ENCODE data around the gene SMARCB1. TPM values are rescaled to one million over a fixed set of nuclear protein-coding genes. Genes with fewer than 3 reads are reported as not detected.

SMARCB1 gene
- total RNA-seq, 4 donors from 2014 or later = 31.5 to 53.4 (median 43.8) TPM

DNA sequence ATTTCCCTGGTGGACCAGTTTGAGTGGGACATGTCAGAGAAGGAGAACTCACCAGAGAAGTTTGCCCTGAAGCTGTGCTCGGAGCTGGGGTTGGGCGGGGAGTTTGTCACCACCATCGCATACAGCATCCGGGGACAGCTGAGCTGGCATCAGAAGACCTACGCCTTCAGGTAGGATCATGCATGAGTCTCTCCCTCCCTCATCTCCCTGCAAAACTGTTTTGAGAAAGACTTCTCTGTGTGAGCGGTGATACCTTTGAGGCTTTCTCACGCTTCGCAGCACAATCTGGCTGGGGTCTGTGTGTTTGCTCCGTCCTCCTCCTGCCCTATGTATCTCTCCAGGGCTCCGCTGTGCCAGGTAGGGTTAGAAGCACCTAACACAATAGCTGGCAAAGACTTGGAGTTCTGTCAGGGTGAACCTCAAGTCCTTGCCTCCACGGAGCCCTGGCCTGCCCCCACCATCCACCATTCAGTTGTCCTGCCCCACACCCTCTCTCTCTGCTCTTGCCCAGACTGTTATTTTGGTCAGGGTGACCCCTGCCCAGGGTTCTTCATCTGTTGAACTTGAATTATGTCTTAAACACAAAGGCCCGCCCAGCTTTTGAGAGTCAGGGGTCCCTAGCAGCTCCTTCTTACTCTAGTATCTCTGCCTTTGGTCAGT is 38.6 kb downstream of the SMARCB1 start:
- Histone ChIP-seq H3K9me3 (peaks cover 0 to 4% (median 0%) of the 10 kb centered on the region in 4 donors), H3K27ac (no peak overlapping the region), H3K36me3 (peaks cover 0 to 97% (median 12%) of the 10 kb centered on the region in 3 donors), H3K4me1 (peaks cover 0 to 13% (median 0%) of the 10 kb centered on the region in 4 donors), H3K4me3 (no peak overlapping the region), H3K27me3 (no peaks in the 10 kb centered on the region)
- no peak for TF ChIP-seq POLR2A (IDR thresholded peaks at IDR 0.05)
- TF ChIP-seq, protein P1, sequence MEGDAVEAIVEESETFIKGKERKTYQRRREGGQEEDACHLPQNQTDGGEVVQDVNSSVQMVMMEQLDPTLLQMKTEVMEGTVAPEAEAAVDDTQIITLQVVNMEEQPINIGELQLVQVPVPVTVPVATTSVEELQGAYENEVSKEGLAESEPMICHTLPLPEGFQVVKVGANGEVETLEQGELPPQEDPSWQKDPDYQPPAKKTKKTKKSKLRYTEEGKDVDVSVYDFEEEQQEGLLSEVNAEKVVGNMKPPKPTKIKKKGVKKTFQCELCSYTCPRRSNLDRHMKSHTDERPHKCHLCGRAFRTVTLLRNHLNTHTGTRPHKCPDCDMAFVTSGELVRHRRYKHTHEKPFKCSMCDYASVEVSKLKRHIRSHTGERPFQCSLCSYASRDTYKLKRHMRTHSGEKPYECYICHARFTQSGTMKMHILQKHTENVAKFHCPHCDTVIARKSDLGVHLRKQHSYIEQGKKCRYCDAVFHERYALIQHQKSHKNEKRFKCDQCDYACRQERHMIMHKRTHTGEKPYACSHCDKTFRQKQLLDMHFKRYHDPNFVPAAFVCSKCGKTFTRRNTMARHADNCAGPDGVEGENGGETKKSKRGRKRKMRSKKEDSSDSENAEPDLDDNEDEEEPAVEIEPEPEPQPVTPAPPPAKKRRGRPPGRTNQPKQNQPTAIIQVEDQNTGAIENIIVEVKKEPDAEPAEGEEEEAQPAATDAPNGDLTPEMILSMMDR (IDR thresholded peaks at IDR 0.05) = no peak
- no peak for TF ChIP-seq EP300 (IDR thresholded peaks at IDR 0.05)
- 96 to 99% methylated on average over 12 of the region's 12 CpGs for WGBS, 2 donors
- DNase-seq (ENCODE audit: low spot score in 2 of 2) = no peak

DNA sequence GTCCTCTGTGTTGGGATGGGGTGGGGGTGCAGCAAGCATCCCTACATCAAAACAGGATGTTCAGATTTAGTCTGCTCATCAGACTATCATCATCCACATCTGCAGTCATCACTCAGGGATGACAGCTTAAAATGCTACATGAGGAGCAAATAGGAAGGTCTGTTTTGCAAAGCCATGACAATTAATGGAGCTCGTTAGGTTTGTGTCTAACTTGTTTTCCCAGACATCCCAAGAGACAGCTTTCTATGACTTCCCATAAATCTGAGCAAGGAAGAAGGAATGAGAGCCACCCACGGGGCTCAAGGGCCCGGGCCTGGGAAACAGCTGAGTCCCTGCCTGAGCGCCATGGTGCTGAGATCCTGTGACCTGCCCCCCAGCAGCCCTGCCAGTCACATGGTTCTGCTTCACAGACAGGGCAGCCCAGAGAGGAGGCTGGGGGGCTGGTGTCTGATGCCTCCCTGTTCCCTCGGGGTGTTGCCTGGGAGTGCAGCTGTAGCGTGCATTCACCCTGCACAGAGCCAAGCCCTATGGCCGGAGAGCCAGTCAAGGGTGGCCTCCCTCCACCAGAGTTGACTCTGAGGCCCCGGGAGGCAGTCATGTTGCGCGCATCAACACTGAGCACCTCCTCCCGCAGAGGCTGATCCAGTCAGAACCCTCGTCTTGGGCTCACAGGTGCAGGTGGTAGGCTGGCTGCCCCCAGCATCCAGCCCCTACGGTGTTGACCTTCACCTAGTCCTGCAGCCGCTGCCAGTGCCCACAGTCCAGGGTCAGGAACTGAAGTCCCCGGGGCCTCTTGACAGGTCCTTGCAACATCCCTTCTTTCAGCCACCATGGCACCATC is 40.0 kb downstream of the SMARCB1 start:
- no peak for TF ChIP-seq POLR2A (IDR thresholded peaks at IDR 0.05)
- TF ChIP-seq, protein P1 (IDR thresholded peaks at IDR 0.05) = no peak
- no peak for TF ChIP-seq EP300 (IDR thresholded peaks at IDR 0.05)
- H3K4me3 ChIP-seq = no peak overlapping the region
- DNase-seq (ENCODE audit: low spot score in 2 of 2) = no peak
- H3K4me1 ChIP-seq = peaks cover 0 to 14% (median 0%) of the 10 kb centered on the region in 4 donors
- H3K36me3 ChIP-seq = peaks cover 0 to 95% (median 14%) of the 10 kb centered on the region in 3 donors
- H3K27ac ChIP-seq = peak overlapping the region in 1 of 4 donors; percentile 3
- peaks cover 0 to 4% (median 0%) of the 10 kb centered on the region in 4 donors for H3K9me3 ChIP-seq
- WGBS, 2 donors = 75 to 76% methylated on average over 13 to 15 of the region's 15 CpGs
- no peaks in the 10 kb centered on the region for H3K27me3 ChIP-seq

DNA sequence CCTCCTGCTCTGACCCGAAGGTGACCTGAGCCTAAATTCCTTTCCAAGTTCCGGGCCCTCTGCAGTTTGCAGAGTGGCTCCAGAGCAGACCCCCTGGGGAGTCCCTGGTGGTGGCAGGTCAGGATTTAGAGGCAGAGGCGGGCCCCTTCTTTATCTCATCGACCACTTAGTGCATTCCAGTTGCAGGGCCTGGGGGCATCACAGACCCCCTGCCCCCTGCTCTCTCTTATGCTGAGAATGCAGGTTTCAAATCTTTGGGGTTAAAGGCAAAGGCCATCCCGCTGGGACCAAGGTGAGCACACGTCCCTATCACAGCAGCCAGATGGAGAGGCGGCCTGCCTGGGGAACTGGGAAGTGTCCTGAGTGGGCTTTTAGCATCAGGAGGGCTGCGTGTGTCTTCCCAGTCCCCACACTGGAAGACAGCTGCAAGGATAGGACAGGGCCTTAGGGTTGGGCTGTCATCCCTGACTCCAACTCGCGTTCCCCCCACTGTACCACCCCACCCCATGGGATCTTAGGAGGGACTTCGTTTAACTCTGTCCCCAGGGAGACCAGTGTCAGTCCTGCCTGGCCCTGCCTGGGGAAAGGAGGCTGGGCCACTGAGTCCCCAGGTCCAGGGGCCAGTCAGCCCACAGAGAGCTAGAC is 40.7 kb downstream of the SMARCB1 start:
- H3K9me3 ChIP-seq = peaks cover 0 to 4% (median 0%) of the 10 kb centered on the region in 4 donors
- H3K4me3 ChIP-seq = no peak overlapping the region
- TF ChIP-seq, protein P1 (IDR thresholded peaks at IDR 0.05) = no peak
- TF ChIP-seq EP300 (IDR thresholded peaks at IDR 0.05) (no peak), POLR2A (IDR thresholded peaks at IDR 0.05) (no peak)
- WGBS, 2 donors = 74 to 86% methylated on average over 11 of the region's 11 CpGs
- no peaks in the 10 kb centered on the region for H3K27me3 ChIP-seq
- no peak overlapping the region for H3K27ac ChIP-seq
- H3K4me1 ChIP-seq = peaks cover 0 to 21% (median 0%) of the 10 kb centered on the region in 4 donors
- no peak for DNase-seq (ENCODE audit: low spot score in 2 of 2)
- peaks cover 0 to 95% (median 18%) of the 10 kb centered on the region in 3 donors for H3K36me3 ChIP-seq

DNA sequence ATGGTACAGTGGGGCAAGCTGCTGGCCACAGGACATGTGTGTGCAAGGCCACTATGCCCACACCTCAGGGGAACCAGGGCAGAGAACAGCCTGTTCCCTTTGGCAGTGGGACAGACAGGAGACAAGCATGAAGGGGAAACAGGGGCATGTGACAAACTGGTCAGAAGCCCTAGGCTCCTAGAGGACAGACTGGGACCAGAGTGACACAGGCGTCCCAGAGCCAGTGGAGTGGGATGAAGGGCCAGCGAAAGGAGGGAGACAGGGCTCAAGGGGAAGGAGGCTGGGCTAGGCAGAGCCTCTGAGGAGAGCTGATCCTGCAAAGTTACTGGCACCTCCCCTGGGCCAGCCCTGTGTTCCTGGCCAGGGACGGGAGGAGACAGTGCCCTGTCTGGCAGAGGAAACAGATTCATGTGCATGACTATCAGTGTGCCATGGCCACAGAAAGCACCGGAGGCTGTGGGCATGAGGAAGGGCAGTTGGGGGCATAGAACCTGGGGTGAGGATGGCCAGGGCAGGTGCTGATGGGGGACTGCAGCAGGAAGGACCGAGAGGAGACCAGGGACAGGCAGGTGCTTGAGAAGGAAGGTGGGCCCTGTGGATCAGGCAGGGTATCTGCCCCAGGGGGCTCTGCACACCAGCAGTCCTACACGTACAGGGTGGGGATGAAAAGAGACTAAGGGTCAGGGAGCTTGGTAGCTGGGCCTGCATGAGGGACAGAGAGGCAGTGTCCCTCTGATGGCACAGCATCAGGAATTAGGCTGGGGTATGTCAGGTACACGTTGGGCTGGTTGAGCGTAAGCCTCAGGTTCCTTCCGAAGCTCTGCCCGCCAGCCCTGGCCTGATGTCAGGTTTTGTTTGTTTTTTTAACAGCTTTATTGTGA is 42.3 kb downstream of the SMARCB1 start:
- peak overlapping the region in 1 of 4 donors; percentile 5 for H3K27ac ChIP-seq

More for the DNA sequence above, 42.3 kb downstream of the SMARCB1 start:
- Histone ChIP-seq H3K36me3 (peaks cover 0 to 96% (median 17%) of the 10 kb centered on the region in 3 donors), H3K9me3 (peaks cover 0 to 4% (median 0%) of the 10 kb centered on the region in 4 donors), H3K4me3 (no peak overlapping the region), H3K4me1 (peaks cover 0 to 24% (median 0%) of the 10 kb centered on the region in 4 donors), H3K27me3 (no peaks in the 10 kb centered on the region)
- WGBS, 2 donors = 89 to 96% methylated on average over 10 of the region's 10 CpGs
- DNase-seq (ENCODE audit: low spot score in 2 of 2) = no peak
- TF ChIP-seq POLR2A (IDR thresholded peaks at IDR 0.05) = no peak
- no peak for TF ChIP-seq EP300 (IDR thresholded peaks at IDR 0.05)
- TF ChIP-seq, protein P1 (IDR thresholded peaks at IDR 0.05) = no peak

All from tibial nerve (tissue), 4 donors.